ENCODE results near the gene CHPT1.
"Not testable (repeated sequence)": the region's sequence is repeated elsewhere in the genome, so short reads cannot be mapped to it uniquely, and the experiment has no call there.

Gene CHPT1

DNA sequence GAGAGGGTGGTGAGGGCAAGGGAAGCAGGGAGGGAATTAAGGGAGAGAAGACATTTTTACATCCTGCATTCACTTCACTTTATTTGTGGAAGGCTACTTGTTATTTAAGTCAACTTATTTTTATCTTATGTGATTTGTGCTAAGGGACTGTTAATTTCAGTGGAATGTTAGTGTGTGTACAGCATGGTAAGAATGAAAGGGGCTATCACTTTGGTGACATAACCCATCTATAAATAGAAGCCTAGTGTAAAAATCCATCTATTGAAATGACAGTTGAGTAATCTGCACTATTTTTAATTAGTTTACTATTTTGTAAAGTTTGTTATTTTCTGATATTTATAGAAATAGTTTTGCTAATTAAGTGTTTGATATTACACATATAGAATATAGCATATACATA lies 16.8 kb upstream of the CHPT1 start:
- TF ChIP-seq, protein P1, sequence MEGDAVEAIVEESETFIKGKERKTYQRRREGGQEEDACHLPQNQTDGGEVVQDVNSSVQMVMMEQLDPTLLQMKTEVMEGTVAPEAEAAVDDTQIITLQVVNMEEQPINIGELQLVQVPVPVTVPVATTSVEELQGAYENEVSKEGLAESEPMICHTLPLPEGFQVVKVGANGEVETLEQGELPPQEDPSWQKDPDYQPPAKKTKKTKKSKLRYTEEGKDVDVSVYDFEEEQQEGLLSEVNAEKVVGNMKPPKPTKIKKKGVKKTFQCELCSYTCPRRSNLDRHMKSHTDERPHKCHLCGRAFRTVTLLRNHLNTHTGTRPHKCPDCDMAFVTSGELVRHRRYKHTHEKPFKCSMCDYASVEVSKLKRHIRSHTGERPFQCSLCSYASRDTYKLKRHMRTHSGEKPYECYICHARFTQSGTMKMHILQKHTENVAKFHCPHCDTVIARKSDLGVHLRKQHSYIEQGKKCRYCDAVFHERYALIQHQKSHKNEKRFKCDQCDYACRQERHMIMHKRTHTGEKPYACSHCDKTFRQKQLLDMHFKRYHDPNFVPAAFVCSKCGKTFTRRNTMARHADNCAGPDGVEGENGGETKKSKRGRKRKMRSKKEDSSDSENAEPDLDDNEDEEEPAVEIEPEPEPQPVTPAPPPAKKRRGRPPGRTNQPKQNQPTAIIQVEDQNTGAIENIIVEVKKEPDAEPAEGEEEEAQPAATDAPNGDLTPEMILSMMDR (IDR thresholded peaks at IDR 0.05; ENCODE audit: control insufficient read depth, insufficient read depth, low read depth, low read length, missing control alignments): no peak
- H3K4me3 ChIP-seq (ENCODE audit: control insufficient read depth, low read depth, low read length): no peak overlapping the region
- no peak for DNase-seq (ENCODE audit: low read depth)

DNA sequence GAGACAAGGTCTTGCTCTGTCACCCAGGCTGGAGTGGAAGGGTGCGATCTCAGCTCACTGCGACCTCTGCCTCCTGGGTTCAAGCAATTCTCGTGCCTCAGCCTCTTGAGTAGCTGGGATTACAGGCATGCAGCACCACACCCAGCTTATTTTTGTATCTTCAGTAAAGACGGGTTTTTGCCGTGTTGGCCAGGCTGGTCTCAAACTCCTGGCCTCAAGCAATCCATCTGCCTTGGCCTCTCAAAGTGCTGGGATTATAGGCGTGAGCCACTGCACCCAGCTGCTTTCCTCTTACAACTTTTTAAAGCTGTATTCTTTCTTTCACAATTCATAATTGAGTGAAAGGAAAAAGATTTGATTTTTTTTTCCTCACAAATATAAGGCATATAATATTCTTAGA lies 15.8 kb upstream of the CHPT1 start:
- not testable (repeated sequence) for DNase-seq (ENCODE audit: low read depth); H3K4me3 ChIP-seq (ENCODE audit: control insufficient read depth, low read depth, low read length)

DNA sequence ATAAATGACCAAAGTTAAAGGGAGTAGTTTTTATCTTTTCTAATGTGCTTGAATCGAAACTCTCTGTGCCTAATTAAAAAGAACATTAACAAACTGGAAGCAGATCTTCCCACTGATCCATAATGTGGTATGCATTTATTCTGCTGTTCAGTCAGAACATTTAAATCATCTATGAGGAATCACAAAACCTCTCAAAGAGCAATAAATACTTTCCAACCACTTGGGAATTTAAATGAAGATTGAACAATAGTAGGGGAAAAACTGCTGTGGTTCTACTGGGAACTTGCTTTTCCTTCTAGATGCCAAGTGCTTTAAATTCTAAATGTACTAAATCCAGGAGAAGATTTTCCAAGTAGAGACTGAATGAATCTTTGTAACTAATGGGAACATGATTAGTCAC lies 12.3 kb upstream of the CHPT1 start:
- no peak overlapping the region for H3K4me3 ChIP-seq (ENCODE audit: control insufficient read depth, low read depth, low read length)
- TF ChIP-seq, protein P1 (IDR thresholded peaks at IDR 0.05; ENCODE audit: control insufficient read depth, insufficient read depth, low read depth, low read length, missing control alignments): no peak
- no peak for DNase-seq (ENCODE audit: low read depth)

DNA sequence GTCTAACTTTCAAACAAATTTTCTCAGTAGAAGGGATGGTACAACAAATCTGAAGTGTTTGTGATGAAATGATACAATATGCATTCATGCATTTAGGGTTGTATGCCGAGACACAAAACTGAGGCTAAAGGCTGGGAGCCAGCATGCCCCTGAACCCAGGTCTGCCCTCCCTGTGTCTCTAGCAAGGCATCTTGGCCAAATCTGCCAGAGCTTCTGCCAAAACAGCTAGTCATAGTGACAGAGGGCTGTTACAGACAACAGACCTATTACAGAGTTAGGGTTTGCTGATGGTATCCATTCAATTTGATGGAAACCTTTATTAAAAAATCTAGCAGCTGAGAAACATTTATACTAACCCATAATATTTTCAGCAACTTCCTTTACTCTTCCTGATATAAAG lies 11.3 kb upstream of the CHPT1 start:
- TF ChIP-seq, protein P1 (IDR thresholded peaks at IDR 0.05; ENCODE audit: control insufficient read depth, insufficient read depth, low read depth, low read length, missing control alignments): no peak
- no peak overlapping the region for H3K4me3 ChIP-seq (ENCODE audit: control insufficient read depth, low read depth, low read length)
- DNase-seq (ENCODE audit: low read depth): no peak

DNA sequence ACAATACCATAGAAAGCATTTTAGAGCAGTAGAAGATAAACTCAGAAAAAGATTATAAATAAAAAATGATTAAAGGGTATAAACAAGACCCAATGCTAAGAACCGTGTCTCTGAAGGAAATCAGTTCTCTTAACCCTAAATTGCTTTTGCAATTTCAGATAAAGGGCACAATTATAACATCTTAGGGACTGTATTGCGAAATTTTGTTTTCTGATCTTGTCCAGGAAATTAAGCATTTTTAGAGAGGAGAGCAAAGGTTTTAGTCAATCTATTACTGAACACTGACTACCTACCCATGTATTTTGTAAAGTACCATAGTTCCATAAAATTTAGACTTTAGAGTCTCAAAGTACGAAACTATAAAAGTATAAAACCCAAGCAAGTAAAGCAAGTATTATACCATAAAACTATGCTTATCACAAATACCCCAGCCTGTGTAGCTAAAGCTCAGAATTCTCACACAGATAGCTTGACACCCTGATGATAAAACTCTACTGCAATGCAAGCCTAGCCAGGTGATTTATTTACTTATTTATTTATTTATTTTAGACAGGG lies 6.8 kb upstream of the CHPT1 start:
- TF ChIP-seq, protein P1 (IDR thresholded peaks at IDR 0.05; ENCODE audit: control insufficient read depth, insufficient read depth, low read depth, low read length, missing control alignments): no peak
- no peak overlapping the region for H3K4me3 ChIP-seq (ENCODE audit: control insufficient read depth, low read depth, low read length)
- no peak for DNase-seq (ENCODE audit: low read depth)

- TF ChIP-seq, protein P1 (IDR thresholded peaks at IDR 0.05; ENCODE audit: control insufficient read depth, insufficient read depth, low read depth, low read length, missing control alignments): no peak
- H3K4me3 ChIP-seq (ENCODE audit: control insufficient read depth, low read depth, low read length): no peak overlapping the region
- DNase-seq (ENCODE audit: low read depth): no peak
Observed at GRCh38 chr12:101691503-101692096, 5.8 kb upstream of the CHPT1 start.

- TF ChIP-seq, protein P1 (IDR thresholded peaks at IDR 0.05; ENCODE audit: control insufficient read depth, insufficient read depth, low read depth, low read length, missing control alignments): no peak
- H3K4me3 ChIP-seq (ENCODE audit: control insufficient read depth, low read depth, low read length): no peak overlapping the region
- no peak for DNase-seq (ENCODE audit: low read depth)
Observed at GRCh38 chr12:101694297-101694848, 3.1 kb upstream of the CHPT1 start.
